MCF 10A (cell line): Measurements from ENCODE around the gene GJB4. TPM values are rescaled to one million over a fixed set of nuclear protein-coding genes. Genes with fewer than 3 reads are reported as not detected.

ENCODE experiments used
- BruUV-seq: library from RNA; stranded (reverse); fragments of 400-500 nt; replicated peaks from 2 replicates; lab custom pipeline; 2021; lab: Mats Ljungman, UMichigan
- CTCF ChIA-PET: fragments of 300-600 bp; sonication (Branson Sonifier 250); formaldehyde crosslinking; extraction: SDS; loops from one replicate; lab custom pipeline; 2021; ENCODE audit warnings: antibody characterized with exemption, inconsistent platforms; lab: Yijun Ruan, JAX
- POLR2A ChIA-PET: fragments of 300-600, 350-650 bp; sonication (Branson Sonifier 250); formaldehyde crosslinking; extraction: SDS; loops from one replicate; lab custom pipeline; 2020; ENCODE audit warnings: antibody characterized with exemption, inconsistent platforms; lab: Yijun Ruan, JAX
- DNase-seq: peaks from one replicate; pipeline ENCODE4 v3.0.0-alpha.2; 2018; ENCODE audit not compliant: unreplicated experiment
- H3K27ac Mint-ChIP-seq: one replicate; pipeline ENCODE4 v1.8.0; 2022; ENCODE audit warnings: mild to moderate bottlenecking, low read depth, mixed read lengths; ENCODE audit not compliant: unreplicated experiment
- H3K27me3 Mint-ChIP-seq: one replicate; pipeline ENCODE4 v1.8.0; 2022; ENCODE audit warnings: mixed read lengths; ENCODE audit not compliant: insufficient read depth, unreplicated experiment
- H3K36me3 Mint-ChIP-seq: one replicate; pipeline ENCODE4 v1.8.0; 2022; ENCODE audit warnings: mild to moderate bottlenecking, moderate library complexity, mixed read lengths; ENCODE audit not compliant: insufficient read depth, unreplicated experiment
- H3K4me1 Mint-ChIP-seq: one replicate; pipeline ENCODE4 v1.8.0; 2022; ENCODE audit warnings: mixed read lengths; ENCODE audit not compliant: insufficient read depth, unreplicated experiment
- H3K4me3 Mint-ChIP-seq: one replicate; pipeline ENCODE4 v1.8.0; 2022; ENCODE audit warnings: mild to moderate bottlenecking, moderate library complexity, mixed read lengths; ENCODE audit not compliant: unreplicated experiment
- H3K9me3 Mint-ChIP-seq: one replicate; pipeline ENCODE4 v1.8.0; 2022; ENCODE audit warnings: mixed read lengths; ENCODE audit not compliant: unreplicated experiment
- intact Hi-C: fragments of 100-400 bp; cut with micrococcal nuclease; formaldehyde crosslinking; loops from 2 replicates; pipeline ENCODE4 v1.14.1; 2022
- total RNA-seq: library from RNA; stranded (reverse); gene quantifications from 2 replicates; pipeline ENCODE4 v1.2.3, GENCODE V29; 2022
- TF ChIP-seq, protein P1 (sequence below): fragments of 200-600 bp; IDR thresholded peaks from one replicate; pipeline ENCODE4 v1.8.0; 2022; ENCODE audit warnings: antibody characterized with exemption, mild to moderate bottlenecking; ENCODE audit not compliant: unreplicated experiment

Gene GJB4
- total RNA-seq, 1 experiment from 2014 or later, result 0.28 TPM

DNA sequence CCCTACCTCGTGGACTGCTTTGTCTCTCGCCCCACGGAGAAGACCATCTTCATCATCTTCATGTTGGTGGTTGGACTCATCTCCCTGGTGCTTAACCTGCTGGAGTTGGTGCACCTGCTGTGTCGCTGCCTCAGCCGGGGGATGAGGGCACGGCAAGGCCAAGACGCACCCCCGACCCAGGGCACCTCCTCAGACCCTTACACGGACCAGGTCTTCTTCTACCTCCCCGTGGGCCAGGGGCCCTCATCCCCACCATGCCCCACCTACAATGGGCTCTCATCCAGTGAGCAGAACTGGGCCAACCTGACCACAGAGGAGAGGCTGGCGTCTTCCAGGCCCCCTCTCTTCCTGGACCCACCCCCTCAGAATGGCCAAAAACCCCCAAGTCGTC is 35.2 kb downstream of the GJB4 start:
- TF ChIP-seq, protein P1, sequence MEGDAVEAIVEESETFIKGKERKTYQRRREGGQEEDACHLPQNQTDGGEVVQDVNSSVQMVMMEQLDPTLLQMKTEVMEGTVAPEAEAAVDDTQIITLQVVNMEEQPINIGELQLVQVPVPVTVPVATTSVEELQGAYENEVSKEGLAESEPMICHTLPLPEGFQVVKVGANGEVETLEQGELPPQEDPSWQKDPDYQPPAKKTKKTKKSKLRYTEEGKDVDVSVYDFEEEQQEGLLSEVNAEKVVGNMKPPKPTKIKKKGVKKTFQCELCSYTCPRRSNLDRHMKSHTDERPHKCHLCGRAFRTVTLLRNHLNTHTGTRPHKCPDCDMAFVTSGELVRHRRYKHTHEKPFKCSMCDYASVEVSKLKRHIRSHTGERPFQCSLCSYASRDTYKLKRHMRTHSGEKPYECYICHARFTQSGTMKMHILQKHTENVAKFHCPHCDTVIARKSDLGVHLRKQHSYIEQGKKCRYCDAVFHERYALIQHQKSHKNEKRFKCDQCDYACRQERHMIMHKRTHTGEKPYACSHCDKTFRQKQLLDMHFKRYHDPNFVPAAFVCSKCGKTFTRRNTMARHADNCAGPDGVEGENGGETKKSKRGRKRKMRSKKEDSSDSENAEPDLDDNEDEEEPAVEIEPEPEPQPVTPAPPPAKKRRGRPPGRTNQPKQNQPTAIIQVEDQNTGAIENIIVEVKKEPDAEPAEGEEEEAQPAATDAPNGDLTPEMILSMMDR, result no peak
- no peak overlapping the region for H3K4me3 Mint-ChIP-seq
- ChIA-PET CTCF (no interaction called here), POLR2A (no interaction called here)
- no TSS peak for BruUV-seq
- no peaks in the 10 kb centered on the region for H3K9me3 Mint-ChIP-seq
- H3K4me1 Mint-ChIP-seq, result no peaks in the 10 kb centered on the region
- no peak for DNase-seq
- H3K27me3 Mint-ChIP-seq, result no peaks in the 10 kb centered on the region
- H3K27ac Mint-ChIP-seq, result no peak overlapping the region
- intact Hi-C loops, result no loop called here
- no peaks in the 10 kb centered on the region for H3K36me3 Mint-ChIP-seq

DNA sequence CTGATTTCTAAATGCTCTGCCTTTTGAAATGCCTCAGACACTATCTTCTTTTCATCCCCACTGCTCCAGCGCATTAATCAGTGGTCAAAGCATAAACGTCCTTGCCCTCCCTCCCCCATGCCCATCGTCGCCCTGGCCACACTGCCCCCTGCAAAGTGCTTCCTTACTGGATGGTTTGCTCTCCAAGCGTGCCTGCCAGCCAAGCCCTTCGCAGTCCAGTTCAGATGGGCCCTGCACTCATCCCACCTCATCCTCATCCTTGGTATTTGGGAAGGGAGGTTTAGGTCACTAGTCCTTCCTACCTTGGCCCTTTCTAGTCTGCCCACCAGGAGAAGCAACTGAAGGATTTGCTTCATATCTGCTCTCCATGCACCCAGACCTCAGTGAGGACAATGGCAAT is 36.4 kb downstream of the GJB4 start:
- peaks cover 5% of the 10 kb centered on the region for H3K4me1 Mint-ChIP-seq
- no TSS peak for BruUV-seq
- H3K27ac Mint-ChIP-seq, result no peak overlapping the region
- H3K36me3 Mint-ChIP-seq, result no peaks in the 10 kb centered on the region
- no peaks in the 10 kb centered on the region for H3K27me3 Mint-ChIP-seq
- no peak overlapping the region for H3K4me3 Mint-ChIP-seq
- TF ChIP-seq, protein P1, result no peak
- intact Hi-C loops, result no loop called here
- CTCF ChIA-PET, result interaction anchor here (1.2 kb wide), 1 partner anchor 8 kb away, joined by 4 read pairs; no protein-coding TSS in a partner anchor
- no peaks in the 10 kb centered on the region for H3K9me3 Mint-ChIP-seq
- DNase-seq, result no peak
- POLR2A ChIA-PET, result no interaction called here

- intact Hi-C loops, result no loop called here
- DNase-seq, result no peak
- no TSS peak for BruUV-seq
- Mint-ChIP-seq H3K27me3 (no peaks in the 10 kb centered on the region), H3K9me3 (no peaks in the 10 kb centered on the region), H3K27ac (no peak overlapping the region), H3K36me3 (no peaks in the 10 kb centered on the region), H3K4me1 (peaks cover 5% of the 10 kb centered on the region), H3K4me3 (no peak overlapping the region)
- CTCF ChIA-PET, result interaction anchor here (1.2 to 1.3 kb wide), 2 partner anchors 9 to 56 kb away, joined by 4 read pairs; no protein-coding TSS in a partner anchor
- POLR2A ChIA-PET, result no interaction called here
- TF ChIP-seq, protein P1, result no peak
These were observed 37.5 kb downstream of the GJB4 start for GRCh38 chr1:34796990-34797389.

DNA sequence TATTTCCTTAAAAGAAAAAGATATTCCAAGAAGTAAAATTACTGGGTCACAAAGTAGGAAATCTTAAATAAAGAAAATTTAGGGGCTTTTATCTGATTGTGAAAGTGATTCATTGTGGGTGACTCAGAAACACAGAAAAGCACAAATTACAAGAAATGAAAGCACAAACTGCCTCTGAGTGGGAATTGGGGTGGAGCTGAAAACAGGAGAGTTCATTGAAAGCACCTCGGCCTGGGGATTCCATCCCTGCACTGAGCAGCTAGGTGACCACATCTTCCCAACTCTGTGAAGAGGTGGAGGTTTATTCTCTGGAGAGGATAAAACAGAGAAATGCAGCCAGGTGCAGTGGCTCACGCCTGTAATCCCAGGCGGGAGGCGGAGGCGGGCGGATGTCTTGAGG is 40.7 kb downstream of the GJB4 start:
- CTCF ChIA-PET, result interaction anchor here (0.6 kb wide), 1 partner anchor 1026 kb away, joined by 4 read pairs; no protein-coding TSS in a partner anchor
- no TSS peak for BruUV-seq
- no peaks in the 10 kb centered on the region for H3K27me3 Mint-ChIP-seq
- H3K4me1 Mint-ChIP-seq, result peaks cover 5% of the 10 kb centered on the region
- H3K4me3 Mint-ChIP-seq, result no peak overlapping the region
- H3K9me3 Mint-ChIP-seq, result no peaks in the 10 kb centered on the region
- no peak overlapping the region for H3K27ac Mint-ChIP-seq
- no peaks in the 10 kb centered on the region for H3K36me3 Mint-ChIP-seq
- TF ChIP-seq, protein P1, result no peak
- POLR2A ChIA-PET, result no interaction called here
- no peak for DNase-seq
- intact Hi-C loops, result no loop called here
